ENCODE measurements around the gene ERICH6B.
"Not testable (repeated sequence)": the region's sequence is repeated elsewhere in the genome, so short reads cannot be mapped to it uniquely, and the experiment has no call there.

ERICH6B gene

GRCh38 chr13:45615501-45616101 lies at the start of gene ERICH6B:
TSS of gene ERICH6B (minus strand) at chr13:45615739. CDS start at chr13:45597005, 18,734 bp downstream.
- DNase-seq = no peak

- DNase-seq = not testable (repeated sequence)
These were observed 47.4 kb upstream of the ERICH6B start for GRCh38 chr13:45662903-45663302.

- no peak for DNase-seq
These were observed 46.6 kb upstream of the ERICH6B start for GRCh38 chr13:45662162-45662561.

- DNase-seq = not testable (repeated sequence)
These were observed 44.9 kb upstream of the ERICH6B start for GRCh38 chr13:45660458-45660857.

- no peak for DNase-seq
These were observed 44.0 kb upstream of the ERICH6B start for GRCh38 chr13:45659536-45659935.

- DNase-seq = no peak
These were observed 43.2 kb upstream of the ERICH6B start for GRCh38 chr13:45658586-45659235.

GRCh38 chr13:45654633-45655349 lies 39.3 kb upstream of the ERICH6B start:
- no peak for DNase-seq

- DNase-seq = not testable (repeated sequence)
These were observed 29.7 kb upstream of the ERICH6B start for GRCh38 chr13:45645263-45645662.

GRCh38 chr13:45642159-45642558 lies 26.6 kb upstream of the ERICH6B start:
- not testable (repeated sequence) for DNase-seq

- DNase-seq = not testable (repeated sequence)
These were observed 19.8 kb upstream of the ERICH6B start for GRCh38 chr13:45635291-45635690.

GRCh38 chr13:45630791-45631190 lies 15.3 kb upstream of the ERICH6B start:
- DNase-seq = no peak

- no peak for DNase-seq
These were observed 14.4 kb upstream of the ERICH6B start for GRCh38 chr13:45629940-45630339.

- DNase-seq = no peak
These were observed 12.6 kb upstream of the ERICH6B start for GRCh38 chr13:45628094-45628493.

- DNase-seq = no peak
These were observed 12.1 kb upstream of the ERICH6B start for GRCh38 chr13:45627656-45628055.

- no peak for DNase-seq
These were observed 11.3 kb upstream of the ERICH6B start for GRCh38 chr13:45626731-45627374.

GRCh38 chr13:45623516-45624090 lies 8.1 kb upstream of the ERICH6B start:
- no peak for DNase-seq

- DNase-seq = no peak
These were observed 6.4 kb upstream of the ERICH6B start for GRCh38 chr13:45621950-45622349.

- DNase-seq = no peak
These were observed 7.6 kb downstream of the ERICH6B start for GRCh38 chr13:45607931-45608330.

- no peak for DNase-seq
These were observed 10.6 kb downstream of the ERICH6B start for GRCh38 chr13:45604892-45605291.

GRCh38 chr13:45603338-45603737 lies 12.2 kb downstream of the ERICH6B start:
- no peak for DNase-seq

GRCh38 chr13:45602183-45603170 lies 13.1 kb downstream of the ERICH6B start:
- DNase-seq = no peak

GRCh38 chr13:45601680-45602079 lies 13.9 kb downstream of the ERICH6B start:
- DNase-seq = no peak

Measured in activated T-cell treated with anti-CD3 and anti-CD28 coated beads for 4 hours (primary cell).